Endothelial cell of umbilical vein (primary cell): ENCODE data around the gene BCL7C. TPM values are rescaled to one million over a fixed set of nuclear protein-coding genes. Genes with fewer than 3 reads are reported as not detected.

Experiments used
- BruUV-seq: library from RNA; stranded (reverse); fragments of 400-500 nt; replicated peaks from 2 replicates; lab custom pipeline; 2021; lab: Mats Ljungman, UMichigan
- CTCF ChIA-PET: fragments of 300-600, 350-600 bp; sonication (Branson Sonifier 250); formaldehyde crosslinking; loops from one replicate; lab custom pipeline; 2021; ENCODE audit warnings: antibody characterized with exemption, inconsistent platforms; lab: Charles Lee
- POLR2A ChIA-PET: fragments of 300-600, 350-600 bp; sonication (Branson Sonifier 250); formaldehyde crosslinking; loops from one replicate; lab custom pipeline; 2021; ENCODE audit warnings: antibody characterized with exemption, inconsistent platforms; lab: Charles Lee
- DNase-seq: peaks from one replicate; pipeline ENCODE4 v3.0.0-alpha.2; 2011; ENCODE audit warnings: low read depth, low spot score
- FAIRE-seq: peaks from 2 replicates; lab custom pipeline; 2011; peaks lifted over from hg19 to GRCh38; lab: Jason Lieb, UNC
- H2AFZ ChIP-seq: 2 replicates; pipeline ENCODE4 v1.6.0; 2012; ENCODE audit warnings: low read depth, low read length, control low read depth, inconsistent platforms
- H3K27ac ChIP-seq: 2 replicates; pipeline ENCODE4 v1.5.1; 2011; ENCODE audit warnings: low read depth, mild to moderate bottlenecking, control low read depth, low read length, moderate library complexity; ENCODE audit not compliant: insufficient read depth
- H3K27me3 ChIP-seq, 2 experiments: 2 replicates each; pipeline versions ENCODE4 v1.6.0 to v1.6.1; 2011; ENCODE audit warnings: low read length in 2 of 2, mixed read lengths in 1 of 2; ENCODE audit not compliant: control insufficient read depth in 2 of 2, insufficient read depth in 2 of 2
- H3K36me3 ChIP-seq, 2 experiments: 2 replicates in 1 of 2; 3 replicates in 1 of 2; pipeline ENCODE4 v1.5.1; 2011; ENCODE audit warnings: low read length in 2 of 2, mild to moderate bottlenecking in 1 of 2, moderate library complexity in 1 of 2; ENCODE audit not compliant: control insufficient read depth in 2 of 2, insufficient read depth in 2 of 2; ENCODE audit errors: extremely low read depth in 1 of 2
- H3K4me1 ChIP-seq: 3 replicates; pipeline ENCODE4 v1.5.1; 2011; ENCODE audit warnings: mild to moderate bottlenecking, low read length; ENCODE audit not compliant: control insufficient read depth, insufficient read depth; ENCODE audit errors: extremely low read depth
- H3K4me2 ChIP-seq: 2 replicates; pipeline ENCODE4 v1.6.1; 2011; ENCODE audit warnings: low read length, control low read depth, mixed read lengths; ENCODE audit not compliant: insufficient read depth
- H3K4me3 ChIP-seq, 3 experiments: fragments of 200-600 bp in 1 of 3; sonication (generic), shearing (Covaris generic) in 1 of 3; replicated peaks in 1 of 3; 2 replicates each; pipeline ENCODE4 v1.5.1; 2011 to 2016; ENCODE audit warnings: control low read depth in 3 of 3, low read length in 3 of 3, mild to moderate bottlenecking in 2 of 3, inconsistent platforms in 1 of 3, low read depth in 1 of 3, moderate library complexity in 1 of 3; ENCODE audit not compliant: insufficient read depth in 1 of 3
- H3K79me2 ChIP-seq: 2 replicates; pipeline ENCODE4 v1.6.0; 2012; ENCODE audit warnings: low read length, inconsistent platforms; ENCODE audit not compliant: control insufficient read depth, insufficient read depth
- H3K9ac ChIP-seq: replicated peaks from 2 replicates; pipeline ENCODE3; 2011; ENCODE audit warnings: low read length, control low read depth; ENCODE audit not compliant: insufficient read depth; ENCODE audit errors: extremely low read depth
- H3K9me1 ChIP-seq: replicated peaks from 3 replicates; pipeline ENCODE4 v1.6.0; 2011; ENCODE audit warnings: mild to moderate bottlenecking, low read length; ENCODE audit not compliant: control insufficient read depth, insufficient read depth; ENCODE audit errors: extremely low read depth
- H3K9me3 ChIP-seq: replicated peaks from 2 replicates; pipeline ENCODE4 v1.5.1; 2012; ENCODE audit warnings: low read length, inconsistent platforms; ENCODE audit not compliant: control insufficient read depth, insufficient read depth
- H4K20me1 ChIP-seq: replicated peaks from 2 replicates; pipeline ENCODE3; 2011; ENCODE audit warnings: mild to moderate bottlenecking, low read length; ENCODE audit not compliant: control insufficient read depth, insufficient read depth; ENCODE audit errors: extremely low read depth
- CTCF ChIP-seq, 2 donors: IDR thresholded peaks; 1 replicate in 1 of 2; 2 replicates in 1 of 2; pipeline ENCODE4 v1.5.1; 2011; ENCODE audit warnings: low read length in 2 of 2, mild to moderate bottlenecking in 2 of 2, moderate library complexity in 2 of 2, control low read depth in 1 of 2, inconsistent platforms in 1 of 2, low read depth in 1 of 2; ENCODE audit not compliant: insufficient read depth in 1 of 2; ENCODE audit errors: extremely low read depth in 1 of 2
- EZH2 ChIP-seq: IDR thresholded peaks from 2 replicates; pipeline ENCODE4 v1.6.1; 2012; ENCODE audit warnings: borderline replicate concordance, low read depth, mild to moderate bottlenecking, moderate library complexity, low read length, inconsistent platforms; ENCODE audit not compliant: severe bottlenecking
- FOS ChIP-seq: IDR thresholded peaks from 2 replicates; pipeline ENCODE4 v1.6.1; 2011; ENCODE audit warnings: mild to moderate bottlenecking, low read length, moderate library complexity, borderline replicate concordance; ENCODE audit not compliant: insufficient read depth
- JUN ChIP-seq: IDR thresholded peaks from 2 replicates; pipeline ENCODE4 v1.6.1; 2011; ENCODE audit warnings: borderline replicate concordance, low read depth; ENCODE audit not compliant: insufficient read length, insufficient read depth
- MAX ChIP-seq: IDR thresholded peaks from 2 replicates; pipeline ENCODE4 v1.6.1; 2011; ENCODE audit not compliant: insufficient read depth, insufficient read length
- MYC ChIP-seq: IDR thresholded peaks from one replicate; pipeline ENCODE4 v1.6.1; 2011; ENCODE audit warnings: mild to moderate bottlenecking, low read depth, low read length
- POLR2AphosphoS5 ChIP-seq: IDR thresholded peaks from 2 replicates; pipeline ENCODE4 v1.6.1; 2012; ENCODE audit warnings: low read depth, mild to moderate bottlenecking, control low read depth, low read length, moderate library complexity; ENCODE audit not compliant: insufficient read depth
- dilution Hi-C: fragments of 300-500 bp; cut with MboI; formaldehyde crosslinking; loops from one replicate; pipeline ENCODE4 v1.15.0; 2019; ENCODE audit warnings: low sequenced_read_pairs; ENCODE audit not compliant: extremely low pct_ligation_motif_present
- intact Hi-C: fragments of 100-400 bp; cut with micrococcal nuclease; formaldehyde crosslinking; loops from one replicate; pipeline ENCODE4 v1.10.0; 2022
- polyA plus RNA-seq, 4 experiments: library from polyadenylated mRNA; depleted of rRNA in 3 of 4; stranded (reverse) in 3 of 4; unstranded in 1 of 4; fragments of >200 nt; gene quantifications; 2 replicates each; pipeline versions ENCODE4 v1.2.1 to v1.2.3, GENCODE V29; 2011 to 2012; ENCODE audit warnings: missing spikeins in 1 of 4
- total RNA-seq: library from RNA; stranded (reverse); gene quantifications from 2 replicates; pipeline ENCODE4 v1.2.3, GENCODE V29; 2021

BCL7C gene
- total and polyA plus RNA-seq, 2 donors (not counting 3 experiments of a cell fraction or from before 2014, with no cell fraction given), result 30.2 to 38.3 TPM

- DNase-seq (no peak), FAIRE-seq (no peak)
- Histone ChIP-seq H3K4me1 (no peaks in the 10 kb centered on the region), H3K9me1 (no peaks in the 10 kb centered on the region), H3K4me2 (no peak overlapping the region), H3K9me3 (no peaks in the 10 kb centered on the region), H3K4me3 (no peak overlapping the region), H2AFZ (no peak overlapping the region), H3K36me3 (no peaks in the 10 kb centered on the region), H3K27me3 (no peaks in the 10 kb centered on the region), H4K20me1 (no peaks in the 10 kb centered on the region), H3K79me2 (no peaks in the 10 kb centered on the region), H3K27ac (no peak overlapping the region), H3K9ac (no peak overlapping the region)
- POLR2A ChIA-PET, result interaction anchor here (0.6 kb wide), 1 partner anchor 11 kb away, joined by 9 read pairs; no protein-coding TSS in a partner anchor
- dilution Hi-C loops, result no loop called here
- TF ChIP-seq JUN (no peak), MAX (no peak), FOS (no peak), MYC (no peak), EZH2 (no peak), POLR2AphosphoS5 (no peak), CTCF (IDR thresholded peaks at IDR 0.05; ENCODE audit: extremely low read depth in 1 of 2, insufficient read depth in 1 of 2, low read depth in 1 of 2, low read length in 2 of 2) (no peak)
- CTCF ChIA-PET, result interaction anchor here (1.2 to 2.1 kb wide), 4 partner anchors 9 to 39 kb away, joined by 3 to 15 read pairs (median 4); no protein-coding TSS in a partner anchor
- intact Hi-C loops, result no loop called here
- BruUV-seq, result no TSS peak
Observed at GRCh38 chr16:30853758-30854157, 40.1 kb downstream of the BCL7C start.
